Activated T-helper 17 cell treated with anti-CD3 and anti-CD28 coated beads, Interleukin-2, amount 50 U/mL, for 72 hours (primary cell): Measurements from ENCODE around the gene CRTC3. TPM values are rescaled to one million over a fixed set of nuclear protein-coding genes. Genes with fewer than 3 reads are reported as not detected.
"Not testable (repeated sequence)": the region's sequence is repeated elsewhere in the genome, so short reads cannot be mapped to it uniquely, and the experiment has no call there.

Source experiments
- ATAC-seq: fragments of 150-1000 bp; cut with Tn5 transposase; replicated peaks from 2 replicates; pipeline ENCODE4 v1.10.0; 2021; ENCODE audit warnings: mild to moderate bottlenecking, moderate library complexity
- H3K27ac Mint-ChIP-seq: one replicate; pipeline ENCODE4 v1.8.0; 2022; ENCODE audit warnings: mixed read lengths
- H3K27me3 Mint-ChIP-seq: one replicate; pipeline ENCODE4 v1.8.0; 2022; ENCODE audit warnings: mixed read lengths
- H3K36me3 Mint-ChIP-seq: one replicate; pipeline ENCODE4 v1.8.0; 2022; ENCODE audit warnings: low read depth, mild to moderate bottlenecking, mixed read lengths
- H3K4me1 Mint-ChIP-seq: one replicate; pipeline ENCODE4 v1.8.0; 2022; ENCODE audit warnings: mixed read lengths
- H3K4me3 Mint-ChIP-seq: one replicate; pipeline ENCODE4 v1.8.0; 2022; ENCODE audit warnings: mild to moderate bottlenecking, mixed read lengths
- H3K9me3 Mint-ChIP-seq: one replicate; pipeline ENCODE4 v1.8.0; 2022; ENCODE audit warnings: mixed read lengths
- total RNA-seq, 2 donors: library from RNA; stranded (reverse); gene quantifications; one replicate each; pipeline ENCODE4 v1.2.3, GENCODE V29; 2022

CRTC3 gene
- total RNA-seq, 2 donors from 2014 or later: 50.6 to 61.0 TPM

DNA sequence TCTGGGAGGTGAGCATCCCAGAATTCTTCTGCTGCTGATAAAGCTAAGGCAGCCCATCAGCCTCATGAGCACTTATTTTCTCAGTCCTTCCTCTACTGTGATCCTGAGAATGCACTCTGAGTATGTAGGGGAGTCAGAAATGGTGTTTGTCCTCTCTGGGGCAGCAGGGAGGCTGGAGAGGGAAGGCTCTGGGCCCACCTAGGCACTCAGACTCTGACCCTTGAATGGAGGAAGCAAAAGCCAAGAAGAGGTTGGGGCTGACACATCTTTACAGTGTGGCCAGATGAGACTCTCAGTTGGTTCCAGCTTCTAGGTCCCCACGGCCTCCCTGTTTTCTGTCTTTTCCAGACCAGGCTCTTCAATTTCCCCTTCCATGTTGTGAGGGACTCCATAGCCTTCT, 151.3 kb downstream of the CRTC3 start:
- H3K4me3 Mint-ChIP-seq: no peak overlapping the region
- peak overlapping the region; percentile 56 for H3K27ac Mint-ChIP-seq
- H3K4me1 Mint-ChIP-seq: peaks cover 25% of the 10 kb centered on the region
- ATAC-seq: no peak
- no peaks in the 10 kb centered on the region for H3K9me3 Mint-ChIP-seq
- H3K27me3 Mint-ChIP-seq: no peaks in the 10 kb centered on the region
- H3K36me3 Mint-ChIP-seq: no peaks in the 10 kb centered on the region

DNA sequence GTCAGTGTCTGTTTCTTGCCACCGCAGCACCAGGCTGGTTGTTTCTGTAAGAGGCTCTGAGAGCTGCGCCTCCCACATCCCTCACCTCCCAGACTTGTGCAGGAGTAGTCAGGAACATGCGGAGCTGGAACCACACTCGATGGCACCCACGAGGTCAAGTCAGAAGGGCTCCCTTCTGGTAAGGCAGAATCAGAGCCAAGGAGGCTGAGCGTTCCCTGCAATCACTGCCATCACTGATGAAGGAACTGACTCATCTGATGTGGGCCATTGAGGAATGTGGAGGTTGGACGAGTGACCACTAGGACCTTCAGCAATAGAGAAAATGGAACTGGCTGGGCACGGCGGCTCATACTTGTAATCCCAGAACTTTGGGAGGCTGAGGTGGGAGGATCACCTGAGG, 151.8 kb downstream of the CRTC3 start:
- H3K27me3 Mint-ChIP-seq: no peaks in the 10 kb centered on the region

GRCh38 chr15:90683371-90683770, 153.6 kb downstream of the CRTC3 start:
- peaks cover 29% of the 10 kb centered on the region for H3K4me1 Mint-ChIP-seq
- ATAC-seq: no peak
- no peaks in the 10 kb centered on the region for H3K27me3 Mint-ChIP-seq
- no peaks in the 10 kb centered on the region for H3K9me3 Mint-ChIP-seq
- H3K4me3 Mint-ChIP-seq: no peak overlapping the region
- H3K36me3 Mint-ChIP-seq: no peaks in the 10 kb centered on the region
- H3K27ac Mint-ChIP-seq: no peak overlapping the region

More for the DNA sequence above, 151.8 kb downstream of the CRTC3 start:
- H3K4me1 Mint-ChIP-seq: peaks cover 29% of the 10 kb centered on the region
- H3K27ac Mint-ChIP-seq: no peak overlapping the region
- ATAC-seq: no peak
- no peaks in the 10 kb centered on the region for H3K36me3 Mint-ChIP-seq
- no peaks in the 10 kb centered on the region for H3K9me3 Mint-ChIP-seq
- H3K4me3 Mint-ChIP-seq: no peak overlapping the region

GRCh38 chr15:90683876-90684275, 154.2 kb downstream of the CRTC3 start:
- Mint-ChIP-seq H3K36me3 (no peaks in the 10 kb centered on the region), H3K27ac (peak overlapping the region; percentile 75)

DNA sequence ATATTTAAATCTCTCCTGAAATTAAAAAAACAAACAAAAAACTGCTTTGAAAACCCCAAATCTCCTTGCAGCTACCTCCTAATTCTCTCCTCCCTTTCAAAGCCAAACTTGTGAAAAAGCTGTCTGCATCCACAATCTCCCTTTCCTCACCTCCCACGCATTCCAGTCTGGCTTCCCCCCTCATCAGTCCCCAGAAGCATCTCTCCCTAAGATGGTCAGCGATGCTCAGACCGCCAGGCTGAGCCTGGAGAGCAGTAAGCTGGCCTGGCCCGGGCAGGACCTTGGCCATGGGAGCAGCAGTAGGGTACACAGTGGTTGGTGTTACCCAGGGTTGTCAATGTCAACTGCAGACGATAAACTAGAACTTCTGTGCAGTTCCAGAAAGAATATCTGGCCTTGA, 154.6 kb downstream of the CRTC3 start:
- Mint-ChIP-seq H3K36me3 (no peaks in the 10 kb centered on the region), H3K4me1 (peaks cover 22% of the 10 kb centered on the region), H3K27me3 (no peaks in the 10 kb centered on the region), H3K4me3 (no peak overlapping the region), H3K27ac (peak overlapping the region; percentile 75), H3K9me3 (no peaks in the 10 kb centered on the region)
- no peak for ATAC-seq

More at GRCh38 chr15:90683876-90684275, 154.2 kb downstream of the CRTC3 start:
- no peaks in the 10 kb centered on the region for H3K9me3 Mint-ChIP-seq
- H3K4me3 Mint-ChIP-seq: no peak overlapping the region
- H3K27me3 Mint-ChIP-seq: no peaks in the 10 kb centered on the region
- H3K4me1 Mint-ChIP-seq: peaks cover 26% of the 10 kb centered on the region
- no peak for ATAC-seq

DNA sequence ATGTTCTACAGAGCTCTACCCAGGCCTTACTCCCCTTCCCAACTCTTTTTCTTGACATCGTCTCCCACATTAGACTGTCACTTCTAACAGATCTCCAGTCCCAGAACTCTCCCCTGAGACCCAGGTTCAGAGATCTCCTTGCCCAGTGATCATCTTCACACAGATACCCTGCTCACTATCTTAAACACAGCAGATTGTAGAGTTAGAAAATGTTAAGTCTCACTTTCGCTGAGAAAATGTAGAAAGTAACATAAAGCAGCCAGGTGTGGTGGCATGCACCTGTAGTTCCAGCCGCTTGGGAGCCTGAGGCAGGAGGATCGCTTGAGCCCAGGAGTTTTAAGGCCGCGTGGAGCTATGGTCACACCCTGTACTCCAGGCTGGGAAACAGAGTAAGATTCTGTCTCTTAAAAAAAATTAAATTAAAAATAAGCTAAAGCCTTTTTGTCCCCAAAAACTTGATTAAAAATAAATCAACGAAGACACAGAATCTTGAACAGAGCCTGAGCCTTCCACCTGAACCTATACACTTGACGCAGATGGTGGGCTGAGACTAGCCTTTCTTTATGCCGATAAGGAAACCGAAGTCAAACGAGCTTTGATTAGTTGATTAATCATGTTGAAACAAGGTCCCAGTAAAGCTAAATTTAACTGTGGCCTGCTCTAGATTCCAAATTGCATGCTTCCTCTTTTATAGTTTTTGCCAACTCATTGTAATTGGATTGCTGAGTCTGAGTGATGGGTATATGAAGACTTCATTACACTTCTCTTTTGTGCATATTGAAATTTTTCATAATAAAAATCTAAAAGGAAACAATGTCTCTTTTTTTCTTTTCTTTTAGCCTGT, 156.1 kb downstream of the CRTC3 start:
- H3K9me3 Mint-ChIP-seq: no peaks in the 10 kb centered on the region
- peak overlapping the region; percentile 63 for H3K4me3 Mint-ChIP-seq
- peak overlapping the region; percentile 91 for H3K27ac Mint-ChIP-seq
- peaks cover 17% of the 10 kb centered on the region for H3K4me1 Mint-ChIP-seq
- peak; percentile 5 for ATAC-seq
- H3K36me3 Mint-ChIP-seq: no peaks in the 10 kb centered on the region
- H3K27me3 Mint-ChIP-seq: no peaks in the 10 kb centered on the region

DNA sequence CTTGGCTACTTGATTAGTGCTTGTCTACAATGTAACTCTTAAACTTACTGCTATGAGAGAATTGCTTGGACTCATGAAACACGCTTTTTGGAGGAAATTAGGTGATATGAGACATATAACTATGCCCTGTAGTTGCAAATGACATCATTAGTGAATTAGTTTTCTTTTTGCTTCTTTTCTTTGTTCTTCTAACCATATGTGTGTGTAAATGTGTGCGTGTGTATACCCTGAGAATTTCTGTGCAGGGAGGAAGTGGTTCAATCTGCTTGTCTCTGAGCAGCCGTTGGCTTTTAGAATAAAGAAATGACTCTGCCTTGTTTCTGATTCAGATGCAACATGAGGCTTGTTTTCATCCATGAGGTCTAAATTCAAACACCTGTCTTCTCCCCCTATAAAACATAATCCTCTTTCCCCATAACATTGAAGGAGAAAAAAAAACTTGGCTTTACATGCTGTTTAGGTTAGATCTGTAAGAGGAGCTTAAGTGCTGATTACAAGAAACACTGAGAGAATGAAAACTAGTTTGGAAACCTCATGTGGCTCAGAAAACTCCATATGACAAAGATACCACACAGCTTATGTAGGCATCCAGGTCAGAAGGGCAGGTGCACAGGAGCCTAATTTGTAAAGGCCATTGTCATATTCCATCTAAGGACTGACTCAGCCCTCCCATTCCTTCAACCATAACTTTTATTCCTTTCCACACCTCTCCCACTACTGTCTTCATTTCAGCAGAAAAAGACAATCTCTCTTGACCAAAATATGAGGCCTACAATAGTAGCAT, 156.9 kb downstream of the CRTC3 start:
- H3K27ac Mint-ChIP-seq: peak overlapping the region; percentile 91
- peaks cover 17% of the 10 kb centered on the region for H3K4me1 Mint-ChIP-seq
- peak overlapping the region; percentile 63 for H3K4me3 Mint-ChIP-seq
- no peaks in the 10 kb centered on the region for H3K27me3 Mint-ChIP-seq
- ATAC-seq: peak; percentile 96
- H3K9me3 Mint-ChIP-seq: no peaks in the 10 kb centered on the region
- no peaks in the 10 kb centered on the region for H3K36me3 Mint-ChIP-seq

DNA sequence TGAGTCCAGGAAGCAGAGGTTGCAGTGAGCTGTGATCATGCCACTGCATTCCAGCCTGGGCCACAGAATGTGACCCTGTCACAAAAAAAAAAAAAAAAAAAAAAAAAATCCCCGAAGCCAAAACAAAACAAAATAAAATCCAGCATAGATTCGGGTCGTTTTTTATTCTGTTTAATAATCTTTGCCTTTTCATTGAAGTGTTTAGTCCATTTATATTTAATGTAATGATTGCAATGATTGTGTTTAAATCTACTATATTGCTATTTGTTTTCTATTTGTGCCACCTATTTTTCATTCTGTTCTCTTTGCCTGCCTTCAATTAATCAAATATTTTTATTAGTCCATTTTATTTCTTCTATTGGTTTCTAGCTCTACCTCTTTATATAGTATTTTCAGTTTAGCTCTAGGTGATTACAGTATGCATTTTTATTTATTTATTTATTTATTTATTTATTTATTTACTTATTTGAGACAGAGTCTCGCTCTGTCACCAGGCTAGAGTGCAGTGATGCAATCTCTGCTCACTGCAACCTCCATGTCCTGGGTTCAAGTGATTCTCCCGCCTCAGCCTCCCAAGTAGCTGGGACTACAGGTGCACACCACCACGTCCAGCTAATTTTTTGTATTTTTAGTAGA, 159.7 kb downstream of the CRTC3 start:
- ATAC-seq, H3K27ac Mint-ChIP-seq: not testable (repeated sequence)
- peaks cover 22% of the 10 kb centered on the region for H3K4me1 Mint-ChIP-seq

DNA sequence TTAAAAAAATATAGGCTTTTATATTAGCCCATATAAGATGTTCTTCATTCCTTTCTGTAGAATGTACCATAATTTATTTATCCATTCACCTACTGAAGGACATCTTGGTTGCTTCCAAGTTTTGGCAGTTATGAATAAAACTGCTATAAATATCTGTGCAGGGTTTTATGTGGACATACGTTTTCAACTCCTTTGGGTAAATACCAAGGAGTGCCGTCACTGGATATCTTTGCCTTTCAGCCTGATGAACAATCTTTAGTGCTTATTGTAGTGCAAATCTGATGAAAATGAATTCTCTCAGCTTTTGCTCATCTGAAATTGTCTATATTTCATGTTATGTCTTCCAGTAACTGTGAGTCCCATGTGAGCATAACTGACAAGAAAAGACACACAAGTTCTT, 160.9 kb downstream of the CRTC3 start:
- Mint-ChIP-seq H3K9me3 (no peaks in the 10 kb centered on the region), H3K27me3 (no peaks in the 10 kb centered on the region), H3K36me3 (no peaks in the 10 kb centered on the region), H3K27ac (no peak overlapping the region), H3K4me1 (peaks cover 18% of the 10 kb centered on the region), H3K4me3 (no peak overlapping the region)
- ATAC-seq: no peak

More for the DNA sequence above, 159.7 kb downstream of the CRTC3 start:
- H3K36me3 Mint-ChIP-seq, H3K4me3 Mint-ChIP-seq, H3K27me3 Mint-ChIP-seq, H3K9me3 Mint-ChIP-seq: not testable (repeated sequence)

GRCh38 chr15:90691369-90691768, 161.6 kb downstream of the CRTC3 start:
- Mint-ChIP-seq H3K4me1 (peaks cover 13% of the 10 kb centered on the region), H3K27ac (no peak overlapping the region), H3K27me3 (no peaks in the 10 kb centered on the region), H3K4me3 (no peak overlapping the region), H3K9me3 (no peaks in the 10 kb centered on the region), H3K36me3 (no peaks in the 10 kb centered on the region)
- no peak for ATAC-seq

GRCh38 chr15:90691982-90692773, 162.5 kb downstream of the CRTC3 start:
- Mint-ChIP-seq H3K36me3 (no peaks in the 10 kb centered on the region), H3K4me1 (peaks cover 9% of the 10 kb centered on the region), H3K9me3 (no peaks in the 10 kb centered on the region), H3K4me3 (no peak overlapping the region), H3K27ac (no peak overlapping the region), H3K27me3 (no peaks in the 10 kb centered on the region)
- ATAC-seq: no peak
